H9 (cell line): ENCODE data around the gene IFI44. TPM values are rescaled to one million over a fixed set of nuclear protein-coding genes. Genes with fewer than 3 reads are reported as not detected.

Source experiments
- DNase-seq: peaks from one replicate; pipeline ENCODE4 v3.0.0-alpha.2; 2017
- H2AFZ ChIP-seq: one replicate; pipeline ENCODE4 v1.6.1; 2013; ENCODE audit warnings: mild to moderate bottlenecking, low read length, control low read depth, moderate library complexity
- H2AK5ac ChIP-seq: 2 replicates; pipeline ENCODE4 v1.6.1; 2013; ENCODE audit warnings: low read length, control low read depth, mixed read lengths; ENCODE audit not compliant: insufficient read length
- H2BK120ac ChIP-seq: one replicate; pipeline ENCODE4 v1.6.1; 2013; ENCODE audit warnings: low read depth, mild to moderate bottlenecking, low read length, control low read depth, inconsistent platforms; ENCODE audit not compliant: poor library complexity, severe bottlenecking
- H2BK12ac ChIP-seq: 2 replicates; pipeline ENCODE4 v1.6.1; 2013; ENCODE audit warnings: low read length, control low read depth, mixed read lengths, low read depth; ENCODE audit not compliant: insufficient read length
- H2BK15ac ChIP-seq: 2 replicates; pipeline ENCODE4 v1.6.1; 2013; ENCODE audit warnings: low read depth, low read length, control low read depth
- H2BK20ac ChIP-seq: one replicate; pipeline ENCODE4 v1.6.1; 2013; ENCODE audit warnings: low read depth, mild to moderate bottlenecking, low read length, control low read depth, inconsistent platforms; ENCODE audit not compliant: poor library complexity, severe bottlenecking
- H2BK5ac ChIP-seq: 2 replicates; pipeline ENCODE4 v1.6.1; 2013; ENCODE audit warnings: low read length, control low read depth, mixed read lengths; ENCODE audit not compliant: insufficient read length
- H3K14ac ChIP-seq: 2 replicates; pipeline ENCODE4 v1.6.1; 2013; ENCODE audit warnings: low read length, control low read depth; ENCODE audit not compliant: insufficient read depth
- H3K18ac ChIP-seq: 2 replicates; pipeline ENCODE4 v1.6.1; 2013; ENCODE audit warnings: low read depth, mild to moderate bottlenecking, mixed read lengths, low read length, control low read depth; ENCODE audit not compliant: insufficient read length
- H3K23ac ChIP-seq: 2 replicates; pipeline ENCODE4 v1.6.1; 2013; ENCODE audit warnings: low read length, control low read depth, mixed read lengths, low read depth; ENCODE audit not compliant: insufficient read length
- H3K23me2 ChIP-seq: 2 replicates; pipeline ENCODE4 v1.6.1; 2013; ENCODE audit warnings: low read depth, mild to moderate bottlenecking, mixed read lengths, low read length, control low read depth; ENCODE audit not compliant: insufficient read length, poor library complexity, severe bottlenecking
- H3K27ac ChIP-seq: 2 replicates; pipeline ENCODE4 v1.5.1; 2013; ENCODE audit warnings: low read length, control low read depth, mixed read lengths, low read depth; ENCODE audit not compliant: insufficient read length
- H3K27me3 ChIP-seq: 2 replicates; pipeline ENCODE4 v1.6.1; 2013; ENCODE audit warnings: low read length, control low read depth, inconsistent platforms; ENCODE audit not compliant: insufficient read depth
- H3K4ac ChIP-seq: 2 replicates; pipeline ENCODE4 v1.6.1; 2013; ENCODE audit warnings: low read depth, mild to moderate bottlenecking, control low read depth, inconsistent platforms, low read length, moderate library complexity
- H3K4me1 ChIP-seq: 2 replicates; pipeline ENCODE4 v1.6.1; 2013; ENCODE audit warnings: low read length, control low read depth, inconsistent platforms; ENCODE audit not compliant: insufficient read depth
- H3K4me2 ChIP-seq: 2 replicates; pipeline ENCODE4 v1.6.1; 2013; ENCODE audit warnings: low read length, control low read depth, mixed read lengths; ENCODE audit not compliant: insufficient read length, insufficient read depth
- H3K56ac ChIP-seq: 2 replicates; pipeline ENCODE4 v1.6.1; 2013; ENCODE audit warnings: low read depth, mild to moderate bottlenecking, mixed read lengths, low read length, control low read depth; ENCODE audit not compliant: insufficient read length
- H3K79me1 ChIP-seq: 2 replicates; pipeline ENCODE4 v1.6.1; 2013; ENCODE audit warnings: low read depth, mild to moderate bottlenecking, moderate library complexity, low read length, control low read depth, inconsistent platforms; ENCODE audit not compliant: insufficient read depth, poor library complexity, severe bottlenecking
- H3K79me2 ChIP-seq: 2 replicates; pipeline ENCODE4 v1.6.1; 2013; ENCODE audit warnings: low read length, control low read depth, inconsistent platforms; ENCODE audit not compliant: insufficient read depth
- H3K9ac ChIP-seq: 2 replicates; pipeline ENCODE4 v1.6.1; 2013; ENCODE audit warnings: low read length, control low read depth, mixed read lengths; ENCODE audit not compliant: insufficient read length; ENCODE audit errors: extremely low read depth
- H3K9me3 ChIP-seq: one replicate; pipeline ENCODE4 v1.6.1; 2013; ENCODE audit warnings: low read depth, low read length, inconsistent platforms; ENCODE audit not compliant: control insufficient read depth
- H3T11ph ChIP-seq: one replicate; pipeline ENCODE4 v1.6.1; 2013; ENCODE audit warnings: mild to moderate bottlenecking, low read length, control low read depth, inconsistent platforms
- H4K20me1 ChIP-seq: one replicate; pipeline ENCODE4 v1.6.1; 2013; ENCODE audit not compliant: control insufficient read depth, insufficient read length, insufficient read depth
- H4K5ac ChIP-seq: 2 replicates; pipeline ENCODE4 v1.6.1; 2013; ENCODE audit warnings: low read depth, mild to moderate bottlenecking, mixed read lengths, low read length, control low read depth; ENCODE audit not compliant: insufficient read length
- H4K8ac ChIP-seq: replicated peaks from 2 replicates; pipeline ENCODE4 v1.6.1; 2013; ENCODE audit warnings: low read length, control low read depth, mixed read lengths, low read depth; ENCODE audit not compliant: insufficient read length
- H4K91ac ChIP-seq: 2 replicates; pipeline ENCODE4 v1.6.1; 2013; ENCODE audit warnings: low read depth, mild to moderate bottlenecking, moderate library complexity, mixed read lengths, low read length, control low read depth; ENCODE audit not compliant: insufficient read length
- H3K27ac Mint-ChIP-seq, 3 experiments: 2 replicates in 2 of 3; 3 replicates in 1 of 3; pipeline ENCODE4 v1.8.0; 2020 to 2021; ENCODE audit warnings: mixed read lengths in 3 of 3, mild to moderate bottlenecking in 1 of 3, moderate library complexity in 1 of 3
- H3K27me3 Mint-ChIP-seq: 2 replicates; pipeline ENCODE4 v1.8.0; 2021; ENCODE audit warnings: low read depth, mild to moderate bottlenecking, moderate library complexity, mixed read lengths
- H3K36me3 Mint-ChIP-seq, 3 experiments: 2 replicates in 2 of 3; 3 replicates in 1 of 3; pipeline ENCODE4 v1.8.0; 2020 to 2021; ENCODE audit warnings: low read depth in 3 of 3, mixed read lengths in 3 of 3; ENCODE audit not compliant: insufficient read depth in 1 of 3
- H3K4me1 Mint-ChIP-seq, 2 experiments: 2 replicates each; pipeline ENCODE4 v1.8.0; 2020; ENCODE audit warnings: mixed read lengths in 2 of 2
- H3K4me3 Mint-ChIP-seq, 2 experiments: 2 replicates in 1 of 2; 3 replicates in 1 of 2; pipeline ENCODE4 v1.8.0; 2020 to 2021; ENCODE audit warnings: mild to moderate bottlenecking in 2 of 2, mixed read lengths in 2 of 2, moderate library complexity in 1 of 2
- H3K9me3 Mint-ChIP-seq, 2 experiments: 2 replicates in 1 of 2; 3 replicates in 1 of 2; pipeline ENCODE4 v1.8.0; 2020; ENCODE audit warnings: mild to moderate bottlenecking in 2 of 2, mixed read lengths in 2 of 2, moderate library complexity in 1 of 2
- WGBS: extraction: QIAGEN DNeasy Blood & Tissue Kit; methylation state at CpG from one replicate; pipeline ENCODE4 v1.1.7; 2013; ENCODE audit warnings: missing lambda C conversion rate, low lambda C conversion rate, mixed read lengths; ENCODE audit not compliant: insufficient read length; ENCODE audit errors: extremely low coverage; 5-methylcytosine and 5-hydroxymethylcytosine counted together
- total RNA-seq: library from RNA; stranded (reverse); gene quantifications from 2 replicates; pipeline ENCODE4 v1.2.1, GENCODE V29; 2021
- TF ChIP-seq, protein P1 (sequence below): fragments of 200-600 bp; sonication (generic); conservative IDR thresholded peaks from 3 replicates; pipeline ENCODE4 v1.8.0; 2021; ENCODE audit warnings: antibody characterized with exemption, mild to moderate bottlenecking

IFI44 gene
- total RNA-seq, 1 experiment from 2014 or later: not detected

DNA sequence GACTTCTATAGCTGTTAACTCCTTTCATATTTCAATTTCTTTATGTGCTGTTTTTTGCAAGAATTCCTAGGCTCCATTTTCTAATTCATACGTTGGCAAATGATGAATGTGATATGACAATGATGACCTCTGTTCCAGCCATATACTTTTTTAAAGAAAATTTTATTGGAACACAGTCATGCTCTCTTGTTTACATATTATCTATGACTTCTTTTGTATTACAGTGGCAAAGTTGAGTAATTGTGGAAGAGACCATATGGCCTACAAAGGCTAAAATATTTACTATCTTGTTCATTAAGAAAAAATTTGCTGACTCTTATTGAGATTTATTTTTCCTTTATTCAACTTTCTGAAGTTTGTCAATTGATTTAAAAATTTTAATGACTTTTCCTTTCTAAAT lies 22.3 kb upstream of the IFI44 start:
- Histone ChIP-seq H2BK5ac (no peak overlapping the region), H3K4ac (no peak overlapping the region), H3K23ac (no peak overlapping the region), H3K14ac (no peak overlapping the region), H3K4me1 (no peaks in the 10 kb centered on the region), H2BK20ac (no peak overlapping the region), H2BK15ac (no peak overlapping the region), H3K18ac (no peak overlapping the region), H3K56ac (no peak overlapping the region), H3K27ac (no peak overlapping the region), H3K79me1 (no peaks in the 10 kb centered on the region), H2AK5ac (no peak overlapping the region), H4K8ac (no peak overlapping the region), H3K79me2 (no peaks in the 10 kb centered on the region), H4K20me1 (no peaks in the 10 kb centered on the region), H2AFZ (no peak overlapping the region), H3K4me2 (no peak overlapping the region), H3K9me3 (no peaks in the 10 kb centered on the region), H4K5ac (no peak overlapping the region), H2BK12ac (no peak overlapping the region), H2BK120ac (no peak overlapping the region), H3T11ph (no peak overlapping the region), H3K27me3 (no peaks in the 10 kb centered on the region), H3K23me2 (no peaks in the 10 kb centered on the region), H4K91ac (no peak overlapping the region), H3K9ac (no peak overlapping the region)
- Mint-ChIP-seq H3K27me3 (peaks cover 8% of the 10 kb centered on the region; the same call in 1 of the 2 replicates), H3K4me1 (peaks cover 0 to 4% of the 10 kb centered on the region in 2 experiments; a peak in 1 of 4 replicates), H3K9me3 (no peaks in the 10 kb centered on the region), H3K27ac (no peak overlapping the region), H3K36me3 (no peaks in the 10 kb centered on the region), H3K4me3 (no peak overlapping the region)
- TF ChIP-seq, protein P1, sequence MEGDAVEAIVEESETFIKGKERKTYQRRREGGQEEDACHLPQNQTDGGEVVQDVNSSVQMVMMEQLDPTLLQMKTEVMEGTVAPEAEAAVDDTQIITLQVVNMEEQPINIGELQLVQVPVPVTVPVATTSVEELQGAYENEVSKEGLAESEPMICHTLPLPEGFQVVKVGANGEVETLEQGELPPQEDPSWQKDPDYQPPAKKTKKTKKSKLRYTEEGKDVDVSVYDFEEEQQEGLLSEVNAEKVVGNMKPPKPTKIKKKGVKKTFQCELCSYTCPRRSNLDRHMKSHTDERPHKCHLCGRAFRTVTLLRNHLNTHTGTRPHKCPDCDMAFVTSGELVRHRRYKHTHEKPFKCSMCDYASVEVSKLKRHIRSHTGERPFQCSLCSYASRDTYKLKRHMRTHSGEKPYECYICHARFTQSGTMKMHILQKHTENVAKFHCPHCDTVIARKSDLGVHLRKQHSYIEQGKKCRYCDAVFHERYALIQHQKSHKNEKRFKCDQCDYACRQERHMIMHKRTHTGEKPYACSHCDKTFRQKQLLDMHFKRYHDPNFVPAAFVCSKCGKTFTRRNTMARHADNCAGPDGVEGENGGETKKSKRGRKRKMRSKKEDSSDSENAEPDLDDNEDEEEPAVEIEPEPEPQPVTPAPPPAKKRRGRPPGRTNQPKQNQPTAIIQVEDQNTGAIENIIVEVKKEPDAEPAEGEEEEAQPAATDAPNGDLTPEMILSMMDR: no peak
- no CpG with 5 or more reads among the region's 1 CpG for WGBS
- DNase-seq: no peak
